Esophagus muscularis mucosa (tissue), 4 donors: Measurements from ENCODE around the gene HPS3. TPM values are rescaled to one million over a fixed set of nuclear protein-coding genes. Genes with fewer than 3 reads are reported as not detected.

Source experiments
- DNase-seq: peaks from one replicate; pipeline ENCODE4 v3.0.0-alpha.2; 2017; ENCODE audit errors: extremely low spot score
- H3K27ac ChIP-seq, 4 donors: fragments of 200-600 bp; sonication (generic); replicated peaks in 1 of 4; 1 replicate in 3 of 4; 2 replicates in 1 of 4; pipeline ENCODE4 v1.5.1; 2016 to 2019; ENCODE audit warnings: mild to moderate bottlenecking in 1 of 4
- H3K27me3 ChIP-seq, 4 donors: fragments of 200-600 bp; sonication (generic); one replicate each; pipeline versions ENCODE4 v1.5.1 to v1.6.0; 2016 to 2019
- H3K36me3 ChIP-seq, 4 donors: fragments of 200-600 bp; sonication (generic); one replicate each; pipeline ENCODE4 v1.5.1; 2016 to 2019
- H3K4me1 ChIP-seq, 4 donors: fragments of 200-600 bp; sonication (generic); one replicate each; pipeline ENCODE4 v1.5.1; 2016 to 2019
- H3K4me3 ChIP-seq, 4 donors: fragments of 200-600 bp; sonication (generic); 1 replicate in 2 of 4; 2 replicates in 2 of 4; pipeline ENCODE4 v1.5.1; 2016 to 2019; ENCODE audit warnings: mild to moderate bottlenecking in 4 of 4, moderate library complexity in 1 of 4
- H3K9me3 ChIP-seq, 4 donors: fragments of 200-600 bp; sonication (generic); 1 replicate in 3 of 4; 2 replicates in 1 of 4; pipeline ENCODE4 v1.5.1; 2016 to 2019
- EP300 ChIP-seq: sonication (generic); formaldehyde crosslinking; IDR thresholded peaks from one replicate; pipeline ENCODE4 v1.6.1; 2017; ENCODE audit warnings: antibody characterized with exemption
- POLR2A ChIP-seq: fragments of 450-650 bp; IDR thresholded peaks from one replicate; pipeline ENCODE4 v1.6.1; 2017; ENCODE audit warnings: antibody characterized with exemption, moderate library complexity, mild to moderate bottlenecking, low read depth
- POLR2AphosphoS5 ChIP-seq, 2 donors: sonication (generic); formaldehyde crosslinking; IDR thresholded peaks; one replicate each; pipeline ENCODE4 v1.6.1; 2017; ENCODE audit warnings: antibody characterized with exemption in 2 of 2
- WGBS: methylation state at CpG from one replicate; pipeline ENCODE4 v1.1.5; 2018; 5-methylcytosine and 5-hydroxymethylcytosine counted together
- intact Hi-C: fragments of 100-400 bp; cut with DNase I; formaldehyde crosslinking; loops from one replicate; pipeline ENCODE4 v1.15.1; 2023
- total RNA-seq, 4 donors: library from RNA; depleted of rRNA; stranded (reverse); fragments of >200 nt; gene quantifications; one replicate each; pipeline versions ENCODE4 v1.1.0 to v1.2.1, GENCODE V29; 2016
- TF ChIP-seq, protein P1 (sequence below), 3 experiments: fragments of 200-600 bp in 2 of 3; fragments of 450-650 bp in 1 of 3; sonication (generic) in 2 of 3; IDR thresholded peaks; one replicate each; pipeline ENCODE4 v1.5.1; 2017 to 2019; ENCODE audit warnings: antibody characterized with exemption in 3 of 3, mild to moderate bottlenecking in 2 of 3, moderate library complexity in 1 of 3

Gene HPS3
- total RNA-seq, 4 donors from 2014 or later, result 10.6 to 15.9 (median 12.4) TPM

DNA sequence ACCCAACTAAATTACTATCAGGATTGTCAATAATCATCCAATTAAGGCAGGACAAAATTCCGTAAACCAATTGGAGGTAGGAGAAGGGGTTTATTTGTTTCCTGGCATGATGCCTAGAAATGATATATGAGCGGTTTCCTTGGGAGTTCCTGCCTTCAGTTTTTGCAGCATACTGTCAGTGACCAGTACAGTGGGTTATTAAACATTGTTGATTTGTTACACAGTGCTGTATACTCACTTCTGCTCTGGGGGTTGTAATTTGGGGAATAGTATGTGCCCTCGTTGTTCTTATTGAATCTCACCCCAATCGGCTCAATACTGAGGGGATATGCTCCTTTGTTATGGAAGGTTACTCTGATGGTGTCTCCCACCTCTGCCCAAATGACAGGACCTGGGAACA lies 70.0 kb downstream of the HPS3 start:
- Histone ChIP-seq H3K27ac (no peak overlapping the region), H3K36me3 (no peaks in the 10 kb centered on the region), H3K27me3 (peaks cover 0 to 4% (median 0%) of the 10 kb centered on the region in 4 donors), H3K4me3 (no peak overlapping the region), H3K4me1 (no peaks in the 10 kb centered on the region), H3K9me3 (no peaks in the 10 kb centered on the region)
- TF ChIP-seq EP300 (no peak), POLR2AphosphoS5 (IDR thresholded peaks at IDR 0.05) (no peak), POLR2A (no peak)
- TF ChIP-seq, protein P1, sequence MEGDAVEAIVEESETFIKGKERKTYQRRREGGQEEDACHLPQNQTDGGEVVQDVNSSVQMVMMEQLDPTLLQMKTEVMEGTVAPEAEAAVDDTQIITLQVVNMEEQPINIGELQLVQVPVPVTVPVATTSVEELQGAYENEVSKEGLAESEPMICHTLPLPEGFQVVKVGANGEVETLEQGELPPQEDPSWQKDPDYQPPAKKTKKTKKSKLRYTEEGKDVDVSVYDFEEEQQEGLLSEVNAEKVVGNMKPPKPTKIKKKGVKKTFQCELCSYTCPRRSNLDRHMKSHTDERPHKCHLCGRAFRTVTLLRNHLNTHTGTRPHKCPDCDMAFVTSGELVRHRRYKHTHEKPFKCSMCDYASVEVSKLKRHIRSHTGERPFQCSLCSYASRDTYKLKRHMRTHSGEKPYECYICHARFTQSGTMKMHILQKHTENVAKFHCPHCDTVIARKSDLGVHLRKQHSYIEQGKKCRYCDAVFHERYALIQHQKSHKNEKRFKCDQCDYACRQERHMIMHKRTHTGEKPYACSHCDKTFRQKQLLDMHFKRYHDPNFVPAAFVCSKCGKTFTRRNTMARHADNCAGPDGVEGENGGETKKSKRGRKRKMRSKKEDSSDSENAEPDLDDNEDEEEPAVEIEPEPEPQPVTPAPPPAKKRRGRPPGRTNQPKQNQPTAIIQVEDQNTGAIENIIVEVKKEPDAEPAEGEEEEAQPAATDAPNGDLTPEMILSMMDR (IDR thresholded peaks at IDR 0.05), result no peak
- no peak for DNase-seq
- intact Hi-C loops, result no loop called here
- 40% methylated on average over 4 of the region's 4 CpGs for WGBS

GRCh38 chr3:149203758-149204157 lies 74.3 kb downstream of the HPS3 start:
- no peaks in the 10 kb centered on the region for H3K36me3 ChIP-seq
- H3K27me3 ChIP-seq, result peaks cover 0 to 4% (median 0%) of the 10 kb centered on the region in 4 donors
- 67% methylated on average over 3 of the region's 3 CpGs for WGBS
- no peak overlapping the region for H3K27ac ChIP-seq
- intact Hi-C loops, result no loop called here
- no peak overlapping the region for H3K4me3 ChIP-seq
- no peak for DNase-seq
- TF ChIP-seq POLR2AphosphoS5 (IDR thresholded peaks at IDR 0.05) (no peak), EP300 (no peak), POLR2A (no peak)
- TF ChIP-seq, protein P1 (IDR thresholded peaks at IDR 0.05), result no peak
- H3K9me3 ChIP-seq, result no peaks in the 10 kb centered on the region
- no peaks in the 10 kb centered on the region for H3K4me1 ChIP-seq

- TF ChIP-seq EP300 (no peak), POLR2AphosphoS5 (IDR thresholded peaks at IDR 0.05) (no peak), POLR2A (no peak)
- TF ChIP-seq, protein P1 (IDR thresholded peaks at IDR 0.05), result no peak
- Histone ChIP-seq H3K27ac (no peak overlapping the region), H3K4me3 (no peak overlapping the region), H3K9me3 (no peaks in the 10 kb centered on the region), H3K27me3 (peaks cover 0 to 4% (median 0%) of the 10 kb centered on the region in 4 donors), H3K4me1 (no peaks in the 10 kb centered on the region), H3K36me3 (no peaks in the 10 kb centered on the region)
- no peak for DNase-seq
- WGBS, result 90% methylated on average over 3 of the region's 3 CpGs
- intact Hi-C loops, result no loop called here
Measured at GRCh38 chr3:149204390-149204991, 75.1 kb downstream of the HPS3 start.

- Histone ChIP-seq H3K4me1 (no peaks in the 10 kb centered on the region), H3K4me3 (no peak overlapping the region), H3K27me3 (no peaks in the 10 kb centered on the region), H3K27ac (no peak overlapping the region), H3K9me3 (no peaks in the 10 kb centered on the region), H3K36me3 (no peaks in the 10 kb centered on the region)
- no peak for DNase-seq
- intact Hi-C loops, result no loop called here
- 95% methylated on average over 2 of the region's 2 CpGs for WGBS
- TF ChIP-seq, protein P1 (IDR thresholded peaks at IDR 0.05), result no peak
- no peak for TF ChIP-seq POLR2AphosphoS5 (IDR thresholded peaks at IDR 0.05)
- no peak for TF ChIP-seq POLR2A
- no peak for TF ChIP-seq EP300
Measured at GRCh38 chr3:149207475-149207874, 78.0 kb downstream of the HPS3 start.

- no peak for TF ChIP-seq EP300
- Histone ChIP-seq H3K4me1 (no peaks in the 10 kb centered on the region), H3K9me3 (no peaks in the 10 kb centered on the region), H3K4me3 (no peak overlapping the region), H3K27ac (no peak overlapping the region), H3K27me3 (no peaks in the 10 kb centered on the region), H3K36me3 (no peaks in the 10 kb centered on the region)
- intact Hi-C loops, result no loop called here
- DNase-seq, result no peak
- whole genome bisulfite sequencing, result 91% methylated on average over 4 of the region's 4 CpGs
Measured at GRCh38 chr3:149209431-149209830, 80.0 kb downstream of the HPS3 start.
